WTC11 (cell line): ENCODE measurements around the gene GABBR2. TPM values are rescaled to one million over a fixed set of nuclear protein-coding genes. Genes with fewer than 3 reads are reported as not detected.

Experiments used
- ATAC-seq: fragments of 200-7000 bp; cut with Tn5 transposase; 2 replicates; pipeline ENCODE4 v1.10.0; 2021; ENCODE audit warnings: mild to moderate bottlenecking, moderate library complexity
- CTCF ChIA-PET: fragments of 300-600 bp; sonication (Branson Sonifier 250); formaldehyde crosslinking; loops from one replicate; lab custom pipeline; 2021; ENCODE audit warnings: antibody characterized with exemption; lab: Charles Lee
- POLR2A ChIA-PET: fragments of 350-600 bp; sonication (Branson Sonifier 250); formaldehyde crosslinking; loops from one replicate; lab custom pipeline; 2021; ENCODE audit warnings: antibody characterized with exemption; lab: Charles Lee
- DNase-seq: peaks from one replicate; pipeline ENCODE4 v3.0.0; 2021; ENCODE audit warnings: low spot score
- H3K27ac Mint-ChIP-seq: 2 replicates; pipeline ENCODE4 v1.8.0; 2021; ENCODE audit warnings: mixed read lengths
- H3K27me3 Mint-ChIP-seq: 2 replicates; pipeline ENCODE4 v1.8.0; 2021; ENCODE audit warnings: low read depth, mild to moderate bottlenecking, moderate library complexity, mixed read lengths
- H3K36me3 Mint-ChIP-seq: 2 replicates; pipeline ENCODE4 v1.8.0; 2021; ENCODE audit warnings: mixed read lengths
- H3K4me1 Mint-ChIP-seq: 2 replicates; pipeline ENCODE4 v1.8.0; 2022; ENCODE audit warnings: mixed read lengths
- H3K4me3 Mint-ChIP-seq: 2 replicates; pipeline ENCODE4 v1.8.0; 2021; ENCODE audit warnings: mild to moderate bottlenecking, moderate library complexity, mixed read lengths
- H3K9me3 Mint-ChIP-seq: 2 replicates; pipeline ENCODE4 v1.8.0; 2021; ENCODE audit warnings: mixed read lengths
- CREB1 ChIP-seq: sonication (generic); formaldehyde crosslinking; IDR thresholded peaks from 2 replicates; pipeline ENCODE4 v1.8.0; 2023; ENCODE audit warnings: mild to moderate bottlenecking, missing genetic modification reagents
- ELF4 ChIP-seq: sonication (generic); formaldehyde crosslinking; IDR thresholded peaks from 2 replicates; pipeline ENCODE4 v1.8.1; 2022; ENCODE audit warnings: low read depth, mild to moderate bottlenecking, moderate library complexity, missing genetic modification reagents
- FOXJ3 ChIP-seq: sonication (generic); formaldehyde crosslinking; IDR thresholded peaks from 2 replicates; pipeline ENCODE4 v1.9.0; 2021; ENCODE audit warnings: missing genetic modification reagents, mild to moderate bottlenecking, borderline replicate concordance
- GRHL2 ChIP-seq: fragments of 250-450 bp; sonication (Bioruptor Pico); IDR thresholded peaks from 2 replicates; pipeline ENCODE4 v1.8.0; 2022; ENCODE audit warnings: mild to moderate bottlenecking, moderate library complexity; ENCODE audit not compliant: insufficient replicate concordance, severe bottlenecking
- SMAD4 ChIP-seq: sonication (generic); formaldehyde crosslinking; IDR thresholded peaks from 2 replicates; pipeline ENCODE4 v1.8.0; 2022; ENCODE audit warnings: mild to moderate bottlenecking, missing genetic modification reagents
- TCF7 ChIP-seq: sonication (generic); formaldehyde crosslinking; IDR thresholded peaks from 2 replicates; pipeline ENCODE4 v1.8.0; 2022; ENCODE audit warnings: mild to moderate bottlenecking, low read depth, missing genetic modification reagents, moderate library complexity
- TEAD1 ChIP-seq: sonication (generic); formaldehyde crosslinking; IDR thresholded peaks from 2 replicates; pipeline ENCODE4 v1.8.0; 2022; ENCODE audit warnings: mild to moderate bottlenecking, missing genetic modification reagents
- TEAD4 ChIP-seq: sonication (generic); formaldehyde crosslinking; IDR thresholded peaks from 2 replicates; pipeline ENCODE4 v1.8.0; 2022; ENCODE audit warnings: mild to moderate bottlenecking, missing genetic modification reagents
- TP53 ChIP-seq: sonication (generic); formaldehyde crosslinking; IDR thresholded peaks from 2 replicates; pipeline ENCODE4 v1.8.1; 2023; ENCODE audit warnings: mild to moderate bottlenecking, missing genetic modification reagents
- ZBTB21 ChIP-seq: sonication (generic); formaldehyde crosslinking; IDR thresholded peaks from 2 replicates; pipeline ENCODE4 v1.8.1; 2023; ENCODE audit warnings: mild to moderate bottlenecking, missing genetic modification reagents, borderline replicate concordance
- ZNF416 ChIP-seq: fragments of 250-450 bp; sonication (Bioruptor Pico); IDR thresholded peaks from 2 replicates; pipeline ENCODE4 v1.9.0; 2021; ENCODE audit warnings: mild to moderate bottlenecking, inconsistent platforms
- total RNA-seq: library from RNA; stranded (reverse); gene quantifications from 3 replicates; pipeline ENCODE4 v1.2.3, GENCODE V29; 2021
- TF ChIP-seq, protein P1 (sequence below): sonication (generic); formaldehyde crosslinking; IDR thresholded peaks from 2 replicates; pipeline ENCODE4 v1.8.1; 2022; ENCODE audit warnings: low read depth, mild to moderate bottlenecking, moderate library complexity, missing genetic modification reagents, borderline replicate concordance
- TF ChIP-seq, protein P2 (sequence below): fragments of 250-450 bp; sonication (Bioruptor Pico); IDR thresholded peaks from 2 replicates; pipeline ENCODE4 v1.8.0; 2021; ENCODE audit warnings: mild to moderate bottlenecking
- TF ChIP-seq, protein P3 (sequence below): fragments of 250-450 bp; sonication (Bioruptor Pico); IDR thresholded peaks from 2 replicates; pipeline ENCODE4 v1.9.0; 2021; ENCODE audit warnings: mild to moderate bottlenecking
- TF ChIP-seq, protein P4 (sequence below): sonication (generic); formaldehyde crosslinking; IDR thresholded peaks from 2 replicates; pipeline ENCODE4 v1.8.0; 2023; ENCODE audit warnings: missing genetic modification reagents
- TF ChIP-seq, protein P5 (sequence below): fragments of 250-450 bp; sonication (Bioruptor Pico); conservative IDR thresholded peaks from 2 replicates; pipeline ENCODE4 v1.9.0; 2021; ENCODE audit warnings: mild to moderate bottlenecking
- TF ChIP-seq, protein P6 (sequence below): sonication (generic); formaldehyde crosslinking; IDR thresholded peaks from 2 replicates; pipeline ENCODE4 v1.8.1; 2023; ENCODE audit warnings: mild to moderate bottlenecking, missing genetic modification reagents, moderate library complexity
- TF ChIP-seq, protein P7 (sequence below): sonication (generic); formaldehyde crosslinking; IDR thresholded peaks from 2 replicates; pipeline ENCODE4 v1.8.1; 2022; ENCODE audit warnings: low read depth, missing genetic modification reagents, borderline replicate concordance
- TF ChIP-seq, protein P8 (sequence below): fragments of 250-450 bp; sonication (Bioruptor Pico); IDR thresholded peaks from 2 replicates; pipeline ENCODE4 v1.9.0; 2021; ENCODE audit warnings: moderate library complexity, mild to moderate bottlenecking, inconsistent platforms, borderline replicate concordance

GABBR2 gene
- total RNA-seq, 1 experiment from 2014 or later = 0.92 TPM

DNA sequence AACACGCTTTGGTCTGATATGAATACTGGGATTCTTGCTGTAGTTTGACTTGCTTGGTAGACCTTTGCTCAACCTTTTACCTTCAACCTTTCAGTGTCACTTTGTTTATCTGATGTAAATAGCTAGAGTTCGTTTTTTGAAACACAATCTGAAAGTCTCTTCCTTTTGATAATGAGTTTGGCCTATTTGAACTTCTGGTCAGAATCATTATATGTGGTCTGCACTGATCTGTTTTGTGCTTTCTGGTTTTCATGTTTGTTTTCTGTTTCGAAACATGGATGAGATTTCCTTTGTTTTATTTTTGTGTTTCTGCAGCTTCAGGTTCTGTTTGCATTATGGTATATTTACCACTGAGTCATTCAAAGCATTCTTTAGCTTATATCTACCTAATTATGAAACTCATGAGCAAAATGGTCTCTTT is 217.5 kb downstream of the GABBR2 start:
- H3K4me3 Mint-ChIP-seq = no peak overlapping the region
- peaks cover 4% of the 10 kb centered on the region for H3K36me3 Mint-ChIP-seq
- no peak for TF ChIP-seq GRHL2
- TF ChIP-seq, protein P1, sequence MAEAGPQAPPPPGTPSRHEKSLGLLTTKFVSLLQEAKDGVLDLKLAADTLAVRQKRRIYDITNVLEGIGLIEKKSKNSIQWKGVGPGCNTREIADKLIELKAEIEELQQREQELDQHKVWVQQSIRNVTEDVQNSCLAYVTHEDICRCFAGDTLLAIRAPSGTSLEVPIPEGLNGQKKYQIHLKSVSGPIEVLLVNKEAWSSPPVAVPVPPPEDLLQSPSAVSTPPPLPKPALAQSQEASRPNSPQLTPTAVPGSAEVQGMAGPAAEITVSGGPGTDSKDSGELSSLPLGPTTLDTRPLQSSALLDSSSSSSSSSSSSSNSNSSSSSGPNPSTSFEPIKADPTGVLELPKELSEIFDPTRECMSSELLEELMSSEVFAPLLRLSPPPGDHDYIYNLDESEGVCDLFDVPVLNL (CRISPR knock-in tag) = no peak
- TF ChIP-seq TEAD1 (CRISPR knock-in tag) = no peak
- no peak for TF ChIP-seq TCF7 (CRISPR knock-in tag)
- TF ChIP-seq, protein P2, sequence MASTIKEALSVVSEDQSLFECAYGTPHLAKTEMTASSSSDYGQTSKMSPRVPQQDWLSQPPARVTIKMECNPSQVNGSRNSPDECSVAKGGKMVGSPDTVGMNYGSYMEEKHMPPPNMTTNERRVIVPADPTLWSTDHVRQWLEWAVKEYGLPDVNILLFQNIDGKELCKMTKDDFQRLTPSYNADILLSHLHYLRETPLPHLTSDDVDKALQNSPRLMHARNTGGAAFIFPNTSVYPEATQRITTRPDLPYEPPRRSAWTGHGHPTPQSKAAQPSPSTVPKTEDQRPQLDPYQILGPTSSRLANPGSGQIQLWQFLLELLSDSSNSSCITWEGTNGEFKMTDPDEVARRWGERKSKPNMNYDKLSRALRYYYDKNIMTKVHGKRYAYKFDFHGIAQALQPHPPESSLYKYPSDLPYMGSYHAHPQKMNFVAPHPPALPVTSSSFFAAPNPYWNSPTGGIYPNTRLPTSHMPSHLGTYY (CRISPR knock-in tag) = no peak
- TF ChIP-seq TEAD4 (CRISPR knock-in tag) = no peak
- TF ChIP-seq FOXJ3 = no peak
- TF ChIP-seq, protein P3, sequence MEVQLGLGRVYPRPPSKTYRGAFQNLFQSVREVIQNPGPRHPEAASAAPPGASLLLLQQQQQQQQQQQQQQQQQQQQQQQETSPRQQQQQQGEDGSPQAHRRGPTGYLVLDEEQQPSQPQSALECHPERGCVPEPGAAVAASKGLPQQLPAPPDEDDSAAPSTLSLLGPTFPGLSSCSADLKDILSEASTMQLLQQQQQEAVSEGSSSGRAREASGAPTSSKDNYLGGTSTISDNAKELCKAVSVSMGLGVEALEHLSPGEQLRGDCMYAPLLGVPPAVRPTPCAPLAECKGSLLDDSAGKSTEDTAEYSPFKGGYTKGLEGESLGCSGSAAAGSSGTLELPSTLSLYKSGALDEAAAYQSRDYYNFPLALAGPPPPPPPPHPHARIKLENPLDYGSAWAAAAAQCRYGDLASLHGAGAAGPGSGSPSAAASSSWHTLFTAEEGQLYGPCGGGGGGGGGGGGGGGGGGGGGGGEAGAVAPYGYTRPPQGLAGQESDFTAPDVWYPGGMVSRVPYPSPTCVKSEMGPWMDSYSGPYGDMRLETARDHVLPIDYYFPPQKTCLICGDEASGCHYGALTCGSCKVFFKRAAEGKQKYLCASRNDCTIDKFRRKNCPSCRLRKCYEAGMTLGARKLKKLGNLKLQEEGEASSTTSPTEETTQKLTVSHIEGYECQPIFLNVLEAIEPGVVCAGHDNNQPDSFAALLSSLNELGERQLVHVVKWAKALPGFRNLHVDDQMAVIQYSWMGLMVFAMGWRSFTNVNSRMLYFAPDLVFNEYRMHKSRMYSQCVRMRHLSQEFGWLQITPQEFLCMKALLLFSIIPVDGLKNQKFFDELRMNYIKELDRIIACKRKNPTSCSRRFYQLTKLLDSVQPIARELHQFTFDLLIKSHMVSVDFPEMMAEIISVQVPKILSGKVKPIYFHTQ (CRISPR knock-in tag) = no peak
- TF ChIP-seq TP53 (CRISPR knock-in tag) = no peak
- TF ChIP-seq CREB1 (CRISPR knock-in tag) = no peak
- TF ChIP-seq ZBTB21 (CRISPR knock-in tag) = no peak
- TF ChIP-seq, protein P4, sequence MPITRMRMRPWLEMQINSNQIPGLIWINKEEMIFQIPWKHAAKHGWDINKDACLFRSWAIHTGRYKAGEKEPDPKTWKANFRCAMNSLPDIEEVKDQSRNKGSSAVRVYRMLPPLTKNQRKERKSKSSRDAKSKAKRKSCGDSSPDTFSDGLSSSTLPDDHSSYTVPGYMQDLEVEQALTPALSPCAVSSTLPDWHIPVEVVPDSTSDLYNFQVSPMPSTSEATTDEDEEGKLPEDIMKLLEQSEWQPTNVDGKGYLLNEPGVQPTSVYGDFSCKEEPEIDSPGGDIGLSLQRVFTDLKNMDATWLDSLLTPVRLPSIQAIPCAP (CRISPR knock-in tag) = no peak
- TF ChIP-seq, protein P5, sequence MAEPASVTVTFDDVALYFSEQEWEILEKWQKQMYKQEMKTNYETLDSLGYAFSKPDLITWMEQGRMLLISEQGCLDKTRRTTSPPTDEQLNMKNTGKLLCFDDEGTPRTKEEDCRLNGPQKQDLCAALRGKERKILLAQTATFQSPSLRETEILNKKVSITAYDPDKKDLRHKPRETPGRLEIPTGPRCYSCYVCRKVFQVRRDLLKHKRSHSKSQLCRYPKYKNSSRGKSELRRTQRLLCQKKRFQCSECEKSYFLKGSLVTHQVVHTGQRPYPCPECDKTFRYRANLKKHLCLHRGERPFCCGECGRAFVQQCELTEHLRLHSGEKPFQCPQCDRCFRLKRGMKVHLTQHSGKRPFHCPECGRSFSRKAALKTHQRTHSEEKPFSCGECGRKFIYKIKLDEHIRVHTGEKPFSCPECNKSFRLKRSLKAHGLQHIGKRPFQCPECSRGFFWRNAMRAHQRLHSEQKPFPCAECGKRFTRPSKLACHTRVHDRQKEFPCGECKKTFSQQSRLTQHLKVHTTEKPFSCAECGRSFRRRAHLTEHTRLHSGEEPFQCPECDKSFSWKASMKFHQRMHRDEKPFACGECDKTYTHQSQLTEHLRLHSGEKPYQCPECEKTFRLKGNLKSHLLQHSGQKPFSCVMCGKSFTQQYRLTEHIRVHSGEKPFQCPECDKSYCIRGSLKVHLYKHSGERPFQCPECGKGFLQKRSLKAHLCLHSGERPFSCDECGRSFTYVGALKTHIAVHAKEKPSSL (CRISPR knock-in tag) = no peak
- TF ChIP-seq ZNF416 = no peak
- TF ChIP-seq, protein P6, sequence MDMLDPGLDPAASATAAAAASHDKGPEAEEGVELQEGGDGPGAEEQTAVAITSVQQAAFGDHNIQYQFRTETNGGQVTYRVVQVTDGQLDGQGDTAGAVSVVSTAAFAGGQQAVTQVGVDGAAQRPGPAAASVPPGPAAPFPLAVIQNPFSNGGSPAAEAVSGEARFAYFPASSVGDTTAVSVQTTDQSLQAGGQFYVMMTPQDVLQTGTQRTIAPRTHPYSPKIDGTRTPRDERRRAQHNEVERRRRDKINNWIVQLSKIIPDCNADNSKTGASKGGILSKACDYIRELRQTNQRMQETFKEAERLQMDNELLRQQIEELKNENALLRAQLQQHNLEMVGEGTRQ (CRISPR knock-in tag) = no peak
- no peak for DNase-seq
- ATAC-seq = no peak
- peaks cover 18% of the 10 kb centered on the region for H3K4me1 Mint-ChIP-seq
- peaks cover 16% of the 10 kb centered on the region for H3K9me3 Mint-ChIP-seq
- no peak overlapping the region for H3K27ac Mint-ChIP-seq
- no peaks in the 10 kb centered on the region; the same call in 1 of the 2 replicates for H3K27me3 Mint-ChIP-seq
- ChIA-PET POLR2A (no interaction called here), CTCF (no interaction called here)

DNA sequence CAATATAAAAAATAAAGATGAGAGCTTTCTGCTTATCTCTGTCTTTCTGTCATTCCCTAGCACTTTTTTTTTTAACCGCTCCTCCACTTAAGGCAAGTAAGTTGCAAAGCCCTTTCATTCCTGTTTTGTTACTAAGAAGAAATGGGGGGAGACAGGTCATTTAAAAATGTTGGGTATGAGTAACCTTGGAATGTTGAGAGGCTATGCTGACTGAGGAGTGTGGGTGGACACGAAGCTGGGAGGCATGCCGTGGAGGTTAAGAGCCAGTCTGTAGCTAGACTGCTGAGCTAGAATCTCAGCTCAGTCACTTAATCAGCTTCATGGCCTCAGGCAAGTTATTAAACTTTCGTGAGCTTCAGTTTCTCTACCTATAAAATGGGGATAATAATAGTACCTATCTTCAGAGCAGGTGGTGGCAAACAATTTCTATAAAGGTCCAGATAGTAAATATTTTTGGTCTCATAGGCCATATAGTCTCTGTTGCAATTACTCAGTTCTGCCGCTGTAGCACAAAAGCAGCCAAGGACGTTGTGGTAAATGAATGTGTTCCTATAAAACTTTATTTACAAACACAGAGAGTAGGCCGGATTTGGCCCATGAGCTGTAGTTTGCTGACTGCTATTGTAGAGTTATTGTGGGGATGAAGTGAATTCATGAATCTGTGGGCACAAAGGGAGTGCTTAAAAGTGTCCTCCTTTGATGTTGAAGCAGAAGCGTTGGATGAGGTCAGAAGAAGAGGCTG is 220.0 kb downstream of the GABBR2 start:
- no peak for DNase-seq
- peak; percentile 65 for ATAC-seq
- peaks cover 4% of the 10 kb centered on the region for H3K36me3 Mint-ChIP-seq
- H3K27ac Mint-ChIP-seq = no peak overlapping the region
- no peak overlapping the region for H3K4me3 Mint-ChIP-seq
- H3K4me1 Mint-ChIP-seq = peaks cover 6% of the 10 kb centered on the region
- H3K9me3 Mint-ChIP-seq = peaks cover 12% of the 10 kb centered on the region
- H3K27me3 Mint-ChIP-seq = peaks cover under 1% of the 10 kb centered on the region; the same call in 1 of the 2 replicates
- ChIA-PET POLR2A (interaction anchor here (0.7 kb wide), 1 partner anchor 217 kb away, joined by 8 read pairs; no protein-coding TSS in a partner anchor), CTCF (interaction anchor here (1.7 to 1.8 kb wide), 2 partner anchors 35 to 48 kb away, joined by 6 read pairs; no protein-coding TSS in a partner anchor)
- TF ChIP-seq ELF4 (CRISPR knock-in tag) (no peak), SMAD4 (no peak)
- TF ChIP-seq, protein P7, sequence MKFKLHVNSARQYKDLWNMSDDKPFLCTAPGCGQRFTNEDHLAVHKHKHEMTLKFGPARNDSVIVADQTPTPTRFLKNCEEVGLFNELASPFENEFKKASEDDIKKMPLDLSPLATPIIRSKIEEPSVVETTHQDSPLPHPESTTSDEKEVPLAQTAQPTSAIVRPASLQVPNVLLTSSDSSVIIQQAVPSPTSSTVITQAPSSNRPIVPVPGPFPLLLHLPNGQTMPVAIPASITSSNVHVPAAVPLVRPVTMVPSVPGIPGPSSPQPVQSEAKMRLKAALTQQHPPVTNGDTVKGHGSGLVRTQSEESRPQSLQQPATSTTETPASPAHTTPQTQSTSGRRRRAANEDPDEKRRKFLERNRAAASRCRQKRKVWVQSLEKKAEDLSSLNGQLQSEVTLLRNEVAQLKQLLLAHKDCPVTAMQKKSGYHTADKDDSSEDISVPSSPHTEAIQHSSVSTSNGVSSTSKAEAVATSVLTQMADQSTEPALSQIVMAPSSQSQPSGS (CRISPR knock-in tag) = no peak
- TF ChIP-seq, protein P8, sequence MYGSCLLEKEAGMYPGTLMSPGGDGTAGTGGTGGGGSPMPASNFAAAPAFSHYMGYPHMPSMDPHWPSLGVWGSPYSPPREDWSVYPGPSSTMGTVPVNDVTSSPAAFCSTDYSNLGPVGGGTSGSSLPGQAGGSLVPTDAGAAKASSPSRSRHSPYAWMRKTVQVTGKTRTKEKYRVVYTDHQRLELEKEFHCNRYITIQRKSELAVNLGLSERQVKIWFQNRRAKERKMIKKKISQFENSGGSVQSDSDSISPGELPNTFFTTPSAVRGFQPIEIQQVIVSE (CRISPR knock-in tag) = no peak
